Measurements from ENCODE around the gene L1CAM.

The L1CAM gene

DNA sequence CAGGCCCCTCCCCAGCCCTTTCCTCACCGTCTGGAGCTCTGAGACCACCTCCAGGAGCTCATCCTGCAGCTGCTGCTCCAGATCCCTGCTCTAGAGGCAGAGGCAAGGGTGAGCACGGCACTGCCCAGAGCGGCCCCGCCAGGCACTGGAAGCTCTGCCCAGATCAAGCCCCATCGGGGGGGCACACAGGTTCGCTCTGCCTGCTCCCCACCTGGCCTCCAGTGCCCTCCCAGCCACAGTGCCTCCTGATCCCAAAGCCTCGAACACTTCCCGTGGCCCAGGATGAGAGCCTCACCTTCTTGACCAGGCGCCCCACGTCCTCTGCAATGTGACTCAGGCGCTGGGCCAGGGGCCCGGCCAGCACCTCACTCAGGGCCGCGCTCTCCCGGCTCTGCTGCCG lies 35.1 kb upstream of the L1CAM start:
- no peaks in the 10 kb centered on the region for H3K27me3 ChIP-seq (ENCODE audit: control insufficient read depth, insufficient read depth, low read length)

DNA sequence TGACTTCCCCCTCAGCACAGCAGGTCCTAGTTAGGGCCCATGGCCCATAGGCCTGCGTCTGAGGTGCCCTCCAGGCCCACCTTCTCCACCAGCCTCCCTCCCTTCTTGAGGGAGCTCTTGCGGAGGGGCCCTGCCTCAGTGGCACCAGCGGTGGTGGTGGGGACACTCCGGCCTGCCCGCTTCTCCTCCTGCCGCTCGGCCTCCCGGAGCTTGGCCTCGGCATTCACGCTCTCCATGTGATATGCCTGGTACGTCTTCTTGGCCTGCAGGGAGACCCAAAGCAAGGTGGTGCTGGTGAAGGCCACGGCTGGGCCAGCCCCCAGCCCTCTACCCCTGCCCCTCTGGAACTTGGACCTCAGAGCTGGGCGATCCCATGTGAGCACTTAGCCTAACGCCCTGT lies 34.6 kb upstream of the L1CAM start:
- no peaks in the 10 kb centered on the region for H3K36me3 ChIP-seq (ENCODE audit: control insufficient read depth, insufficient read depth, low read length)
- TF ChIP-seq, protein P1, sequence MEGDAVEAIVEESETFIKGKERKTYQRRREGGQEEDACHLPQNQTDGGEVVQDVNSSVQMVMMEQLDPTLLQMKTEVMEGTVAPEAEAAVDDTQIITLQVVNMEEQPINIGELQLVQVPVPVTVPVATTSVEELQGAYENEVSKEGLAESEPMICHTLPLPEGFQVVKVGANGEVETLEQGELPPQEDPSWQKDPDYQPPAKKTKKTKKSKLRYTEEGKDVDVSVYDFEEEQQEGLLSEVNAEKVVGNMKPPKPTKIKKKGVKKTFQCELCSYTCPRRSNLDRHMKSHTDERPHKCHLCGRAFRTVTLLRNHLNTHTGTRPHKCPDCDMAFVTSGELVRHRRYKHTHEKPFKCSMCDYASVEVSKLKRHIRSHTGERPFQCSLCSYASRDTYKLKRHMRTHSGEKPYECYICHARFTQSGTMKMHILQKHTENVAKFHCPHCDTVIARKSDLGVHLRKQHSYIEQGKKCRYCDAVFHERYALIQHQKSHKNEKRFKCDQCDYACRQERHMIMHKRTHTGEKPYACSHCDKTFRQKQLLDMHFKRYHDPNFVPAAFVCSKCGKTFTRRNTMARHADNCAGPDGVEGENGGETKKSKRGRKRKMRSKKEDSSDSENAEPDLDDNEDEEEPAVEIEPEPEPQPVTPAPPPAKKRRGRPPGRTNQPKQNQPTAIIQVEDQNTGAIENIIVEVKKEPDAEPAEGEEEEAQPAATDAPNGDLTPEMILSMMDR (IDR thresholded peaks at IDR 0.05) = no peak
- no peak overlapping the region for H3K27ac ChIP-seq
- H3K4me1 ChIP-seq = peaks cover 2% of the 10 kb centered on the region
- no peaks in the 10 kb centered on the region for H3K9me3 ChIP-seq (ENCODE audit: control insufficient read depth, low read length)
- no peak overlapping the region for H2AFZ ChIP-seq
- H3K4me3 ChIP-seq (ENCODE audit: low read depth, low read length) = no peak overlapping the region
- H3K4me2 ChIP-seq (ENCODE audit: low read length) = no peak overlapping the region
- H3K9ac ChIP-seq = no peak overlapping the region
- H3K79me2 ChIP-seq = no peaks in the 10 kb centered on the region
- H3K27me3 ChIP-seq (ENCODE audit: control insufficient read depth, insufficient read depth, low read length) = no peaks in the 10 kb centered on the region

More for the DNA sequence above, 35.1 kb upstream of the L1CAM start:
- H3K79me2 ChIP-seq = no peaks in the 10 kb centered on the region
- H3K36me3 ChIP-seq (ENCODE audit: control insufficient read depth, insufficient read depth, low read length) = no peaks in the 10 kb centered on the region
- H3K4me3 ChIP-seq (ENCODE audit: low read depth, low read length) = no peak overlapping the region
- H3K4me2 ChIP-seq (ENCODE audit: low read length) = no peak overlapping the region
- no peaks in the 10 kb centered on the region for H3K9me3 ChIP-seq (ENCODE audit: control insufficient read depth, low read length)
- H3K9ac ChIP-seq = no peak overlapping the region
- H2AFZ ChIP-seq = no peak overlapping the region
- no peak overlapping the region for H3K27ac ChIP-seq
- TF ChIP-seq, protein P1 (IDR thresholded peaks at IDR 0.05) = no peak
- H3K4me1 ChIP-seq = peaks cover 2% of the 10 kb centered on the region

DNA sequence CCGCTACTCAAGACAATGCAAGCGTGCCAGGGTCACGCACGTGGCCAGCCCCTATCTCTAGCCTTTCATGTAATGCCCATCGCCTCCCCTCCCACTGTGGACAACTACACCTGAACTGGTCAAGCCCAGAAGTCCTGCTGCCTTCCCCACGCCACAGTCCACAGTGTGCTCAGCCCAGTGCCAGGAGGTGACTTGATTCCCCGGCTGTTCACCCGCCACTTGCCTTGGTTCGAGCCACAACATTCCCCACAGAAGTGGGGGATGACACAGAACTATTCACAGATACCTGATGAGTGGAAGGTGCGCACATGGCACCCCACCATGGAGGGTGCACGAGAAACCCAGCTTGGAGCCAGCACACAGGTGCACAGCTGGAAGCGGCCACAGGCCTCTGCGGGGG lies 33.3 kb upstream of the L1CAM start:
- Histone ChIP-seq H3K36me3 (ENCODE audit: control insufficient read depth, insufficient read depth, low read length) (no peaks in the 10 kb centered on the region), H3K4me3 (ENCODE audit: low read depth, low read length) (no peak overlapping the region), H3K4me2 (ENCODE audit: low read length) (no peak overlapping the region), H3K79me2 (no peaks in the 10 kb centered on the region), H3K9me3 (ENCODE audit: control insufficient read depth, low read length) (no peaks in the 10 kb centered on the region), H3K27ac (no peak overlapping the region), H3K27me3 (ENCODE audit: control insufficient read depth, insufficient read depth, low read length) (no peaks in the 10 kb centered on the region), H3K4me1 (peaks cover 2% of the 10 kb centered on the region), H2AFZ (no peak overlapping the region), H3K9ac (no peak overlapping the region)
- TF ChIP-seq, protein P1 (IDR thresholded peaks at IDR 0.05) = no peak

DNA sequence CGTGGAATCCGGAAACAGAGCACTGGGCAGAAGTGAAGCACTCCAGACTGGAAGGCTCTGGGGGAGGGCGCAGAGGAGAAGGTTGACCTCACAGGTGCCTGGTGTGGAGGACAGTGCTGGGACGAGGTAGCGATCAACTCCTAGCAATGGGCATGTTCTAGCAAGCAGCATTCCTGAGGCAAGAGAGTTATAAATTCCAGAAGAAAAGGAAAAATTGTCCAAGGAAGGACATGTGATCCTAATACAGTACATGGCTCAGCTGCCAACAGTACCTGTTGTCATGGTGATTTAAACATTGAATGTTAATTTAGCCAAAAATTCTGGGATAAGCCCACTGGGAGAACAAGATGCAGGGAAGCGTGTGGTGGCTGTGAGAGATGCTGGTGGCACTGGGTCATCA lies 31.9 kb upstream of the L1CAM start:
- H3K4me2 ChIP-seq (ENCODE audit: low read length) = no peak overlapping the region
- TF ChIP-seq, protein P1 (IDR thresholded peaks at IDR 0.05) = no peak
- H3K27me3 ChIP-seq (ENCODE audit: control insufficient read depth, insufficient read depth, low read length) = no peaks in the 10 kb centered on the region
- H3K27ac ChIP-seq = no peak overlapping the region
- no peaks in the 10 kb centered on the region for H3K4me1 ChIP-seq
- H3K9me3 ChIP-seq (ENCODE audit: control insufficient read depth, low read length) = no peaks in the 10 kb centered on the region
- H3K36me3 ChIP-seq (ENCODE audit: control insufficient read depth, insufficient read depth, low read length) = no peaks in the 10 kb centered on the region
- H3K4me3 ChIP-seq (ENCODE audit: low read depth, low read length) = no peak overlapping the region
- H3K9ac ChIP-seq = no peak overlapping the region
- no peak overlapping the region for H2AFZ ChIP-seq
- no peaks in the 10 kb centered on the region for H3K79me2 ChIP-seq

DNA sequence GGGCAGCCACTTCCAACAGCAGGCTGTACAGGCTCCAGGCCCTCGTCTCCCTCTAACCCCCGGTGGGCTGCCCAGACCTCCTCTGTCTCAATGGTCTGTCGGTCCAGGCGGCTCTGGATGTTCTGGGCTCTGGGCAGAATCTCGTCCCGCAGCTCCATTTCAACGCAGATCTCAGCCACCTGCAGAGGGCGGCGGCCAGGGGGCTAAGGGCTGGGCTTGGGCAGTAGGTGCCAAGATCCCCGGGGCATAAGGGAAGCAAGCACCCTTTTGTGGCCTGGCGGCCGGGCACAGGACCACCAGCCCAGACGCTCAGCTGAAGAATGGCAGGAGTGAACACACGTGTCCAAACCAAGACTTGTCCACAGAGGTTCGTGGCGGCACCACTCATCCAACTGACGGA lies 27.7 kb upstream of the L1CAM start:
- no peaks in the 10 kb centered on the region for H3K9me3 ChIP-seq (ENCODE audit: control insufficient read depth, low read length)
- H3K4me2 ChIP-seq (ENCODE audit: low read length) = no peak overlapping the region
- no peaks in the 10 kb centered on the region for H3K4me1 ChIP-seq
- H3K27me3 ChIP-seq (ENCODE audit: control insufficient read depth, insufficient read depth, low read length) = no peaks in the 10 kb centered on the region
- H3K9ac ChIP-seq = no peak overlapping the region
- TF ChIP-seq, protein P1 (IDR thresholded peaks at IDR 0.05) = no peak
- H3K4me3 ChIP-seq (ENCODE audit: low read depth, low read length) = no peak overlapping the region
- H3K27ac ChIP-seq = no peak overlapping the region
- H2AFZ ChIP-seq = no peak overlapping the region
- H3K36me3 ChIP-seq (ENCODE audit: control insufficient read depth, insufficient read depth, low read length) = no peaks in the 10 kb centered on the region
- no peaks in the 10 kb centered on the region for H3K79me2 ChIP-seq

Data from parathyroid adenoma (tissue), 2 donors.